HEK293 (cell line): ENCODE data around the gene LRRC8B.

Experiments
- CTCF ChIA-PET: fragments of 350-600 bp; formaldehyde crosslinking; extraction: SDS; loops from one replicate; lab custom pipeline; 2021; ENCODE audit warnings: antibody characterized with exemption; lab: Yijun Ruan, JAX
- POLR2A ChIA-PET: fragments of 300-600 bp; formaldehyde crosslinking; extraction: SDS; loops from one replicate; lab custom pipeline; 2020; ENCODE audit warnings: antibody characterized with exemption, inconsistent platforms; lab: Yijun Ruan, JAX
- H3K27ac ChIP-seq: fragments of 200-500 bp; sonication (Bioruptor generic); 2 replicates; pipeline ENCODE4 v1.5.1; 2014; ENCODE audit warnings: low read depth, low read length, control low read depth, inconsistent platforms; ENCODE audit errors: extremely low read depth
- H3K36me3 ChIP-seq, 2 experiments: fragments of 200-500 bp in 1 of 2; sonication (Bioruptor generic) in 1 of 2; 1 replicate in 1 of 2; 2 replicates in 1 of 2; pipeline ENCODE4 v1.5.1; 2014 to 2017; ENCODE audit warnings: inconsistent platforms in 2 of 2, low read length in 2 of 2; ENCODE audit not compliant: control insufficient read depth in 2 of 2, insufficient read depth in 1 of 2
- H3K4me1 ChIP-seq: fragments of 200-500 bp; sonication (Bioruptor generic); 2 replicates; pipeline ENCODE4 v1.5.1; 2014; ENCODE audit warnings: mild to moderate bottlenecking, low read length, inconsistent platforms; ENCODE audit not compliant: control insufficient read depth, insufficient read depth
- H3K4me3 ChIP-seq: 2 replicates; pipeline ENCODE4 v1.5.1; 2011; ENCODE audit warnings: low read depth, mild to moderate bottlenecking, control low read depth, low read length, moderate library complexity
- H3K9me3 ChIP-seq: fragments of 200-500 bp; sonication (Bioruptor generic); 2 replicates; pipeline ENCODE4 v1.5.1; 2014; ENCODE audit warnings: low read depth, low read length, inconsistent platforms; ENCODE audit not compliant: control insufficient read depth, insufficient read depth
- BCL11B ChIP-seq: fragments of 450-650 bp; formaldehyde crosslinking; IDR thresholded peaks from 2 replicates; pipeline ENCODE4 v1.5.1; 2016; ENCODE audit warnings: low read depth, missing biosample characterization, missing genetic modification characterization
- SCRT2 ChIP-seq: fragments of 450-650 bp; formaldehyde crosslinking; IDR thresholded peaks from 2 replicates; pipeline ENCODE4 v1.5.1; 2016; ENCODE audit warnings: missing biosample characterization, missing genetic modification characterization
- ZNF138 ChIP-seq: fragments of 450-650 bp; formaldehyde crosslinking; IDR thresholded peaks from 2 replicates; pipeline ENCODE4 v1.5.1; 2016; ENCODE audit warnings: missing biosample characterization, missing genetic modification characterization, borderline replicate concordance
- ZNF324 ChIP-seq: fragments of 450-650 bp; formaldehyde crosslinking; IDR thresholded peaks from 2 replicates; pipeline ENCODE4 v1.5.1; 2016; ENCODE audit warnings: missing biosample characterization, missing genetic modification characterization
- ZNF426 ChIP-seq: fragments of 450-650 bp; formaldehyde crosslinking; IDR thresholded peaks from 2 replicates; pipeline ENCODE4 v1.5.1; 2017; ENCODE audit warnings: missing biosample characterization, missing genetic modification characterization, mild to moderate bottlenecking, inconsistent platforms, moderate library complexity
- ZNF521 ChIP-seq: fragments of 450-650 bp; formaldehyde crosslinking; IDR thresholded peaks from 2 replicates; pipeline ENCODE4 v1.5.1; 2017; ENCODE audit warnings: missing biosample characterization, mild to moderate bottlenecking, missing genetic modification characterization
- ZNF529 ChIP-seq: fragments of 450-650 bp; formaldehyde crosslinking; IDR thresholded peaks from 2 replicates; pipeline ENCODE4 v1.5.1; 2017; ENCODE audit warnings: missing genetic modification characterization, missing biosample characterization; ENCODE audit not compliant: insufficient replicate concordance
- ZNF530 ChIP-seq: fragments of 450-650 bp; formaldehyde crosslinking; IDR thresholded peaks from 2 replicates; pipeline ENCODE4 v1.5.1; 2016; ENCODE audit warnings: low read depth, missing biosample characterization, missing genetic modification characterization
- ZNF549 ChIP-seq: fragments of 450-650 bp; IDR thresholded peaks from 2 replicates; pipeline ENCODE4 v1.5.1; 2018; ENCODE audit warnings: missing biosample characterization, missing genetic modification characterization, mild to moderate bottlenecking, inconsistent platforms, moderate library complexity
- ZNF596 ChIP-seq: fragments of 450-650 bp; IDR thresholded peaks from 2 replicates; pipeline ENCODE4 v1.5.0; 2018; ENCODE audit warnings: missing biosample characterization, mild to moderate bottlenecking, missing genetic modification characterization, moderate library complexity
- ZNF621 ChIP-seq: fragments of 450-650 bp; formaldehyde crosslinking; IDR thresholded peaks from 2 replicates; pipeline ENCODE4 v1.5.1; 2017; ENCODE audit warnings: missing biosample characterization, missing genetic modification characterization
- ZNF670 ChIP-seq: fragments of 450-650 bp; formaldehyde crosslinking; IDR thresholded peaks from 2 replicates; pipeline ENCODE4 v1.5.1; 2016; ENCODE audit warnings: missing biosample characterization, missing genetic modification characterization, low read depth
- ZNF776 ChIP-seq: fragments of 450-650 bp; formaldehyde crosslinking; IDR thresholded peaks from 2 replicates; pipeline ENCODE4 v1.5.0; 2017; ENCODE audit warnings: missing biosample characterization, missing genetic modification characterization, borderline replicate concordance
- ZNF843 ChIP-seq: fragments of 450-650 bp; formaldehyde crosslinking; IDR thresholded peaks from 2 replicates; pipeline ENCODE4 v1.5.1; 2016; ENCODE audit warnings: missing biosample characterization, missing genetic modification characterization
- TF ChIP-seq, protein P1 (sequence below): fragments of 450-650 bp; formaldehyde crosslinking; IDR thresholded peaks from 2 replicates; pipeline ENCODE4 v1.5.1; 2016; ENCODE audit warnings: missing biosample characterization, missing genetic modification characterization
- TF ChIP-seq, protein P2 (sequence below): fragments of 450-650 bp; IDR thresholded peaks from 2 replicates; pipeline ENCODE4 v1.5.1; 2018; ENCODE audit warnings: missing biosample characterization, missing genetic modification characterization
- TF ChIP-seq, protein P3 (sequence below): fragments of 450-650 bp; formaldehyde crosslinking; conservative IDR thresholded peaks from 2 replicates; pipeline ENCODE4 v1.5.1; 2016; ENCODE audit warnings: low read depth, missing biosample characterization, missing genetic modification characterization
- TF ChIP-seq, protein P4 (sequence below): fragments of 450-650 bp; formaldehyde crosslinking; IDR thresholded peaks from 2 replicates; pipeline ENCODE4 v1.5.1; 2016; ENCODE audit warnings: missing biosample characterization, missing genetic modification characterization, borderline replicate concordance
- TF ChIP-seq, protein P5 (sequence below): fragments of 450-650 bp; formaldehyde crosslinking; IDR thresholded peaks from 2 replicates; pipeline ENCODE4 v1.5.0; 2017; ENCODE audit warnings: missing biosample characterization, missing genetic modification characterization, borderline replicate concordance
- TF ChIP-seq, protein P6 (sequence below): fragments of 450-650 bp; formaldehyde crosslinking; IDR thresholded peaks from 2 replicates; pipeline ENCODE4 v1.5.1; 2016; ENCODE audit warnings: missing biosample characterization, missing genetic modification characterization, borderline replicate concordance

Gene LRRC8B

DNA sequence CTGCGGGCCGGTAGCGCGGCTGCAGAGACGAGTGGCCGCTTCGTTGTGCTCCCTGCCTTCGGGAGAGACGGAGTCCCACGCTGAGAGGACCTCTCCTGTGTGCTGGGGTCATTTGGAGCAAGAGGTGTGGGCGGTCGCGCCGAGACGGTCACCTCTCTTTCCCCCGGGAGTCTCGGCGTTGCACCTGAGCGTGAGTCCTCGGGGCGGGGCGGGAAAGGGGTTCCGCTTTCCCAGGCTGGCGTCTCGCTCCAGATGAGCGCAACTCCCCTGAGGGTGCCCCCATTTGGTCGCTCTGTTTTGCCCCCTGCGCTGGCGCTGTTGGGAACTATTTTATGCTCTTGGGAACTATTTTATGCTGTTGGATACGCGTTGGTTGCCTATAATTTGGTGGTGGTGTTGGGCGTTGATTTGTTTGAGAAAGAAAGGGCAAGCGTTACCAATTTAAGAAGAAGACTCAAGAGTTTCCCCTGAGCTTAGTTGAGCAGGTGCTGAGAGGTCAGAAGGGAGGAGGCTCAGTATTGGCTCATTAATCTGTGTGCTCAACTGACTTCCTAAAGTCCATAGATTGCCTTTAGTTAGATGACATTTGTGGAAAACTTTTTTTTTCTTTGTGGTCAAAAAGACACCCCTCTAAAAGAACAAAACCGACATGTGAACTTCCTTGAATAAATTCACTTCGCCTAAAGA is 683 bp downstream of the LRRC8B start:
- peak overlapping the region; percentile 72 for H3K4me3 ChIP-seq
- POLR2A ChIA-PET = interaction anchor here (0.6 kb wide), 1 partner anchor 22 kb away, joined by 3 read pairs; no protein-coding TSS in a partner anchor
- H3K36me3 ChIP-seq = peaks cover 0 to 3% of the 10 kb centered on the region in 2 experiments; a peak in 1 of 3 replicates
- no peaks in the 10 kb centered on the region for H3K9me3 ChIP-seq
- peak overlapping the region; percentile 83 for H3K27ac ChIP-seq
- H3K4me1 ChIP-seq = no peaks in the 10 kb centered on the region
- CTCF ChIA-PET = no interaction called here
- TF ChIP-seq, protein P1, sequence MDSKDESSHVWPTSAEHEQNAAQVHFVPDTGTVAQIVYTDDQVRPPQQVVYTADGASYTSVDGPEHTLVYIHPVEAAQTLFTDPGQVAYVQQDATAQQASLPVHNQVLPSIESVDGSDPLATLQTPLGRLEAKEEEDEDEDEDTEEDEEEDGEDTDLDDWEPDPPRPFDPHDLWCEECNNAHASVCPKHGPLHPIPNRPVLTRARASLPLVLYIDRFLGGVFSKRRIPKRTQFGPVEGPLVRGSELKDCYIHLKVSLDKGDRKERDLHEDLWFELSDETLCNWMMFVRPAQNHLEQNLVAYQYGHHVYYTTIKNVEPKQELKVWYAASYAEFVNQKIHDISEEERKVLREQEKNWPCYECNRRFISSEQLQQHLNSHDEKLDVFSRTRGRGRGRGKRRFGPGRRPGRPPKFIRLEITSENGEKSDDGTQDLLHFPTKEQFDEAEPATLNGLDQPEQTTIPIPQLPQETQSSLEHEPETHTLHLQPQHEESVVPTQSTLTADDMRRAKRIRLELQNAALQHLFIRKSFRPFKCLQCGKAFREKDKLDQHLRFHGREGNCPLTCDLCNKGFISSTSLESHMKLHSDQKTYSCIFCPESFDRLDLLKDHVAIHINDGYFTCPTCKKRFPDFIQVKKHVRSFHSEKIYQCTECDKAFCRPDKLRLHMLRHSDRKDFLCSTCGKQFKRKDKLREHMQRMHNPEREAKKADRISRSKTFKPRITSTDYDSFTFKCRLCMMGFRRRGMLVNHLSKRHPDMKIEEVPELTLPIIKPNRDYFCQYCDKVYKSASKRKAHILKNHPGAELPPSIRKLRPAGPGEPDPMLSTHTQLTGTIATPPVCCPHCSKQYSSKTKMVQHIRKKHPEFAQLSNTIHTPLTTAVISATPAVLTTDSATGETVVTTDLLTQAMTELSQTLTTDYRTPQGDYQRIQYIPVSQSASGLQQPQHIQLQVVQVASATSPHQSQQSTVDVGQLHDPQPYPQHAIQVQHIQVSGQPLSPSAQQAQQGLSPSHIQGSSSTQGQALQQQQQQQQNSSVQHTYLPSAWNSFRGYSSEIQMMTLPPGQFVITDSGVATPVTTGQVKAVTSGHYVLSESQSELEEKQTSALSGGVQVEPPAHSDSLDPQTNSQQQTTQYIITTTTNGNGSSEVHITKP (tag by site-specific recombination) = peak; percentile 65
- peak; percentile 67; the same call in 1 of the 2 replicates for TF ChIP-seq BCL11B (tag by site-specific recombination)
- TF ChIP-seq, protein P2, sequence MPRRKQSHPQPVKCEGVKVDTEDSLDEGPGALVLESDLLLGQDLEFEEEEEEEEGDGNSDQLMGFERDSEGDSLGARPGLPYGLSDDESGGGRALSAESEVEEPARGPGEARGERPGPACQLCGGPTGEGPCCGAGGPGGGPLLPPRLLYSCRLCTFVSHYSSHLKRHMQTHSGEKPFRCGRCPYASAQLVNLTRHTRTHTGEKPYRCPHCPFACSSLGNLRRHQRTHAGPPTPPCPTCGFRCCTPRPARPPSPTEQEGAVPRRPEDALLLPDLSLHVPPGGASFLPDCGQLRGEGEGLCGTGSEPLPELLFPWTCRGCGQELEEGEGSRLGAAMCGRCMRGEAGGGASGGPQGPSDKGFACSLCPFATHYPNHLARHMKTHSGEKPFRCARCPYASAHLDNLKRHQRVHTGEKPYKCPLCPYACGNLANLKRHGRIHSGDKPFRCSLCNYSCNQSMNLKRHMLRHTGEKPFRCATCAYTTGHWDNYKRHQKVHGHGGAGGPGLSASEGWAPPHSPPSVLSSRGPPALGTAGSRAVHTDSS (tag by site-specific recombination) = no peak
- no peak for TF ChIP-seq ZNF776 (tag by site-specific recombination)
- no peak for TF ChIP-seq ZNF670 (tag by site-specific recombination)
- TF ChIP-seq, protein P3, sequence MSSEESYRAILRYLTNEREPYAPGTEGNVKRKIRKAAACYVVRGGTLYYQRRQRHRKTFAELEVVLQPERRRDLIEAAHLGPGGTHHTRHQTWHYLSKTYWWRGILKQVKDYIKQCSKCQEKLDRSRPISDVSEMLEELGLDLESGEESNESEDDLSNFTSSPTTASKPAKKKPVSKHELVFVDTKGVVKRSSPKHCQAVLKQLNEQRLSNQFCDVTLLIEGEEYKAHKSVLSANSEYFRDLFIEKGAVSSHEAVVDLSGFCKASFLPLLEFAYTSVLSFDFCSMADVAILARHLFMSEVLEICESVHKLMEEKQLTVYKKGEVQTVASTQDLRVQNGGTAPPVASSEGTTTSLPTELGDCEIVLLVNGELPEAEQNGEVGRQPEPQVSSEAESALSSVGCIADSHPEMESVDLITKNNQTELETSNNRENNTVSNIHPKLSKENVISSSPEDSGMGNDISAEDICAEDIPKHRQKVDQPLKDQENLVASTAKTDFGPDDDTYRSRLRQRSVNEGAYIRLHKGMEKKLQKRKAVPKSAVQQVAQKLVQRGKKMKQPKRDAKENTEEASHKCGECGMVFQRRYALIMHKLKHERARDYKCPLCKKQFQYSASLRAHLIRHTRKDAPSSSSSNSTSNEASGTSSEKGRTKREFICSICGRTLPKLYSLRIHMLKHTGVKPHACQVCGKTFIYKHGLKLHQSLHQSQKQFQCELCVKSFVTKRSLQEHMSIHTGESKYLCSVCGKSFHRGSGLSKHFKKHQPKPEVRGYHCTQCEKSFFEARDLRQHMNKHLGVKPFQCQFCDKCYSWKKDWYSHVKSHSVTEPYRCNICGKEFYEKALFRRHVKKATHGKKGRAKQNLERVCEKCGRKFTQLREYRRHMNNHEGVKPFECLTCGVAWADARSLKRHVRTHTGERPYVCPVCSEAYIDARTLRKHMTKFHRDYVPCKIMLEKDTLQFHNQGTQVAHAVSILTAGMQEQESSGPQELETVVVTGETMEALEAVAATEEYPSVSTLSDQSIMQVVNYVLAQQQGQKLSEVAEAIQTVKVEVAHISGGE (tag by site-specific recombination) = peak; percentile 41; the same call in 1 of the 2 replicates
- TF ChIP-seq, protein P4, sequence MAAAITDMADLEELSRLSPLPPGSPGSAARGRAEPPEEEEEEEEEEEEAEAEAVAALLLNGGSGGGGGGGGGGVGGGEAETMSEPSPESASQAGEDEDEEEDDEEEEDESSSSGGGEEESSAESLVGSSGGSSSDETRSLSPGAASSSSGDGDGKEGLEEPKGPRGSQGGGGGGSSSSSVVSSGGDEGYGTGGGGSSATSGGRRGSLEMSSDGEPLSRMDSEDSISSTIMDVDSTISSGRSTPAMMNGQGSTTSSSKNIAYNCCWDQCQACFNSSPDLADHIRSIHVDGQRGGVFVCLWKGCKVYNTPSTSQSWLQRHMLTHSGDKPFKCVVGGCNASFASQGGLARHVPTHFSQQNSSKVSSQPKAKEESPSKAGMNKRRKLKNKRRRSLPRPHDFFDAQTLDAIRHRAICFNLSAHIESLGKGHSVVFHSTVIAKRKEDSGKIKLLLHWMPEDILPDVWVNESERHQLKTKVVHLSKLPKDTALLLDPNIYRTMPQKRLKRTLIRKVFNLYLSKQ (tag by site-specific recombination) = no peak
- TF ChIP-seq ZNF621 = no peak
- TF ChIP-seq ZNF529 (tag by site-specific recombination) = no peak
- TF ChIP-seq ZNF521 (tag by site-specific recombination) = no peak
- TF ChIP-seq ZNF549 = no peak
- TF ChIP-seq ZNF843 (tag by site-specific recombination) = no peak
- peak; percentile 98 for TF ChIP-seq SCRT2
- no peak for TF ChIP-seq ZNF596
- no peak for TF ChIP-seq ZNF426 (tag by site-specific recombination)
- no peak for TF ChIP-seq ZNF138 (tag by site-specific recombination)
- TF ChIP-seq ZNF530 (tag by site-specific recombination) = no peak
- TF ChIP-seq, protein P5, sequence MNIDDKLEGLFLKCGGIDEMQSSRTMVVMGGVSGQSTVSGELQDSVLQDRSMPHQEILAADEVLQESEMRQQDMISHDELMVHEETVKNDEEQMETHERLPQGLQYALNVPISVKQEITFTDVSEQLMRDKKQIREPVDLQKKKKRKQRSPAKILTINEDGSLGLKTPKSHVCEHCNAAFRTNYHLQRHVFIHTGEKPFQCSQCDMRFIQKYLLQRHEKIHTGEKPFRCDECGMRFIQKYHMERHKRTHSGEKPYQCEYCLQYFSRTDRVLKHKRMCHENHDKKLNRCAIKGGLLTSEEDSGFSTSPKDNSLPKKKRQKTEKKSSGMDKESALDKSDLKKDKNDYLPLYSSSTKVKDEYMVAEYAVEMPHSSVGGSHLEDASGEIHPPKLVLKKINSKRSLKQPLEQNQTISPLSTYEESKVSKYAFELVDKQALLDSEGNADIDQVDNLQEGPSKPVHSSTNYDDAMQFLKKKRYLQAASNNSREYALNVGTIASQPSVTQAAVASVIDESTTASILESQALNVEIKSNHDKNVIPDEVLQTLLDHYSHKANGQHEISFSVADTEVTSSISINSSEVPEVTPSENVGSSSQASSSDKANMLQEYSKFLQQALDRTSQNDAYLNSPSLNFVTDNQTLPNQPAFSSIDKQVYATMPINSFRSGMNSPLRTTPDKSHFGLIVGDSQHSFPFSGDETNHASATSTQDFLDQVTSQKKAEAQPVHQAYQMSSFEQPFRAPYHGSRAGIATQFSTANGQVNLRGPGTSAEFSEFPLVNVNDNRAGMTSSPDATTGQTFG = no peak
- no peak for TF ChIP-seq ZNF324 (tag by site-specific recombination)
- TF ChIP-seq, protein P6, sequence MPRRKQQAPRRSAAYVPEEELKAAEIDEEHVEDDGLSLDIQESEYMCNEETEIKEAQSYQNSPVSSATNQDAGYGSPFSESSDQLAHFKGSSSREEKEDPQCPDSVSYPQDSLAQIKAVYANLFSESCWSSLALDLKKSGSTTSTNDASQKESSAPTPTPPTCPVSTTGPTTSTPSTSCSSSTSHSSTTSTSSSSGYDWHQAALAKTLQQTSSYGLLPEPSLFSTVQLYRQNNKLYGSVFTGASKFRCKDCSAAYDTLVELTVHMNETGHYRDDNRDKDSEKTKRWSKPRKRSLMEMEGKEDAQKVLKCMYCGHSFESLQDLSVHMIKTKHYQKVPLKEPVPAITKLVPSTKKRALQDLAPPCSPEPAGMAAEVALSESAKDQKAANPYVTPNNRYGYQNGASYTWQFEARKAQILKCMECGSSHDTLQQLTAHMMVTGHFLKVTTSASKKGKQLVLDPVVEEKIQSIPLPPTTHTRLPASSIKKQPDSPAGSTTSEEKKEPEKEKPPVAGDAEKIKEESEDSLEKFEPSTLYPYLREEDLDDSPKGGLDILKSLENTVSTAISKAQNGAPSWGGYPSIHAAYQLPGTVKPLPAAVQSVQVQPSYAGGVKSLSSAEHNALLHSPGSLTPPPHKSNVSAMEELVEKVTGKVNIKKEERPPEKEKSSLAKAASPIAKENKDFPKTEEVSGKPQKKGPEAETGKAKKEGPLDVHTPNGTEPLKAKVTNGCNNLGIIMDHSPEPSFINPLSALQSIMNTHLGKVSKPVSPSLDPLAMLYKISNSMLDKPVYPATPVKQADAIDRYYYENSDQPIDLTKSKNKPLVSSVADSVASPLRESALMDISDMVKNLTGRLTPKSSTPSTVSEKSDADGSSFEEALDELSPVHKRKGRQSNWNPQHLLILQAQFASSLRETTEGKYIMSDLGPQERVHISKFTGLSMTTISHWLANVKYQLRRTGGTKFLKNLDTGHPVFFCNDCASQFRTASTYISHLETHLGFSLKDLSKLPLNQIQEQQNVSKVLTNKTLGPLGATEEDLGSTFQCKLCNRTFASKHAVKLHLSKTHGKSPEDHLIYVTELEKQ (tag by site-specific recombination) = no peak
